GM19397 (cell line): ENCODE data around the gene SYCP2L.
"Not testable (repeated sequence)": the region's sequence is repeated elsewhere in the genome, so short reads cannot be mapped to it uniquely, and the experiment has no call there.

Experiments used
- ATAC-seq: cut with Tn5 transposase; IDR thresholded peaks from one replicate; pipeline ENCODE4 v1.9.1; 2021; ENCODE audit warnings: mild to moderate bottlenecking, moderate library complexity; ENCODE audit not compliant: unreplicated experiment

SYCP2L gene

DNA sequence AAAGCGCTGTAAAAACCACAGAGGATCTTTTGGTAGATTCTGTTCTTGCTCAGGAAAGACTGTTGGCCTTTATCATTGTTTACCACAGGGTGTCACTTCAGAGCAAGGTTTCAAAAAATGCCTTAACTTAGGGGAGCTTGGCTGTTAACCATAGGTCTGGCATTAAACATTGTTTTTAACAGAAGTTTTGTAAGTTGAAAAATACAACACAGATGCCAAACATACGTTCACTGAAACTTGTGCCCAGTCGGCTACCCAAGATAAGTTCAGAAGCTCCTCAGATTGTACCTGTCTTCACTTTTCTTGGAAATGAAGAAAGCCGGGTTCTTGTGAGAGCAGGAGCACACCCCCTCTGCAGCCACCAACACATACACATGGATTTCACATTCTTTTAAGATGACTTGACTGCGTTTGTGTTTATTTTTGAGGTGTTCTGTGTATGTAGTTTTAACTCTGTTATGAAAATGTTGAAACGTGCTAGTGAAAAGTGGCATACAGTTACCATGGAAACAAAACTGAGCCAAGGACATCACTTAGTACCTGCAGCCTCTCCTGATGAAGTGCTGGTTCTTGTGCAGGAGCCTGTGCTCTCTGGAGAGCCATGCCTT is 64.9 kb downstream of the SYCP2L start:
- no peak for ATAC-seq

- peak; percentile 83 for ATAC-seq
Observed at GRCh38 chr6:10954590-10955010, 67.7 kb downstream of the SYCP2L start.

DNA sequence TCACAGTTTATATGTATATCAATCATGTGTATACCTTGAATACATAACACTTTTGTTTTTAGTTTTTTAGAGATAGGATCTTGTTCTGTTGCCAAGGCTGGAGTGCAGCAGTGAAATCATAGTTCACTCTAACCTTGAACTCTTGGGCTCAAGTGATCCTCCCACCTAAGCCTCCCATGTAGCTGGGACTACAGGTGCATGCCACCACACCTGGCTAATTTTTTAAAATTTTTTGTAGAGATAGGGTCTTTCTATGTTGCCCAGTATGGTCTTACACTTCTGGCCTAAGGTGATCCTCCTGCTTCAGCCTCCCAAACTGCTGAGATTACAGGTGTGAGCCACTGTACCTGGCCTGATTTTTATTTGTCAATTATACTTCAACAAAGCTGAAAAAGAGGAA is 69.9 kb downstream of the SYCP2L start:
- no peak for ATAC-seq

DNA sequence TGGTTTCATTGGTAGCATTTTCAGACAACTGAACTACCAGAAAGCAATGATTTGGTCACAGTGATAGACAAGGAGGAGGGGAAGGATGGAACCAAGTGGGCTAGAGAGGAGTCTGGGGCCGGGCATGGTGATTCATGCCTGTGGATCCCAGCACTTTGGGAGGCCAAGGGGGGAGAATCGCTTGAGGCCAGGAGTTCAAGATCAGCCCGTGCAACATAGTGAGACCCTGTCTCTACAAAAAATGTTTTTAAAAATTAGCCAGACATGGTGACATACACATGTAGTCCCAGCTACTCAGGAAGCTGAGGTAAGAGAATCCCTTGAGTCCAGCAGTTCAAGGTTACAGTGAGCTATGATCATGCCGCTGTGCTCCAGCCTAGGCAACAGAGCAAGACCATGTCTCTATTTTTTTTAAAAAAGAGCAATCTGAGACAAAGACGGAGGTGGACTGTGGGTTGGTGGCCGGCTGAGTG is 70.6 kb downstream of the SYCP2L start:
- no peak for ATAC-seq

DNA sequence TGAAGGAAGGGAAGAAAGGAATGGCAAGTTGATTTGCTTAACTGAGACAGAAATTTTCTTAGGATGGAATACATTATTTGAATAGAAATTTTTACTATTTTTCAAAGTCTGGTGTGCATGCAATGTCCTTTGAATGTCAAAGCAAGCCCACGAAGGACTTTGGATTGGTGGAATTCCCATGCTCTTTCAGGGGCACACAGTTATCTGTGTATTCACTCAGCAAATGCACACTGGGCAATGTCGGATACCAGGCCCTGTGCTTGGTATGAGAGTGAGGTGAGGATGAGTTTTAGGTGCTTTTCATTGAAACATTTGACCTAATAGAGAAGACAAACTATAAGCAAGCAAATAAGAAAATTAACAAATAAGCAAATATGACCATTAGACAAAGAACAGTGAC is 73.3 kb downstream of the SYCP2L start:
- ATAC-seq = no peak

GRCh38 chr6:10961837-10962236 is 75.0 kb downstream of the SYCP2L start:
- no peak for ATAC-seq

GRCh38 chr6:10962673-10963072 is 75.8 kb downstream of the SYCP2L start:
- ATAC-seq = no peak

GRCh38 chr6:10963113-10963512 is 76.3 kb downstream of the SYCP2L start:
- ATAC-seq = no peak

GRCh38 chr6:10964684-10965083 is 77.8 kb downstream of the SYCP2L start:
- ATAC-seq = peak; percentile 72

DNA sequence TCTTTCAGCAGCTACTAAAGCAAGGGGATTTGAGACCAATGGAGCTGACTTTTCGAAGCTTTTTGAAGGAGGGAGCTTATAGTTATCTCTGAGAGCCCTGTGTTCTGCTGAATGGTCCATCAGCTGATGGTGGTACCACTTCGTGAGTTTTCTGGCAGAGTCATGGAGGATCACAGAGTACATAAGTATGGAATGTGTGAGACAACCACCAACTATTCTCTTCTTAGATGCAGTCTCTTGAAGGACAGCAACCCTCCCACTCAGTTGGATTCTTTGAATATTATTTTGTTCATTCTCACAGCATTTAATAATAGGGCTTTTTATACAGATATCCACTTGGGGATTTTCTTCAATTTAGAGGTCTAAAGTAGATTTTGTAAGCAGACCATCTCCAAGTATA is 81.9 kb downstream of the SYCP2L start:
- ATAC-seq = no peak

GRCh38 chr6:10970731-10971130 is 83.9 kb downstream of the SYCP2L start:
- ATAC-seq = no peak

- no peak for ATAC-seq
Observed at GRCh38 chr6:10972196-10972595, 85.3 kb downstream of the SYCP2L start.

DNA sequence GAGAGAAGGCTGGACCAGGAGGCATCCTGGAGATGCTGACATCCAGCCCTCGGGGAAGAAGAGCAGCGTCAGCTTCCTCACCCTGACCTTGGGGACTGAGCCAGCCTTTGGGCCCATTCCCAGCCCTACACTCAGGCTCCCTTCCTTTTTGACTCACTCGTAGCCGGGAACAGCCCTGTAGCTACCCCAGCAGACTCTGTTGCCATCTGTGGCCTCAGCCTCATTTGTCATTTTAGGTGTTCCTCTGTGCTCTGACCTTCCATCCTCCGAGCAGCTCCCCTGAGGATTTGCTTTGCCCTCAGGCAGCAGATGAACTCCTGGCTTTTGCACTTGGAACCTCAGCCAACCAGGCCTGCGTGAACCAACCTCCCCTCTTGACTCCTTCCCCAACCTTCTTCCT is 89.7 kb downstream of the SYCP2L start:
- ATAC-seq = no peak

DNA sequence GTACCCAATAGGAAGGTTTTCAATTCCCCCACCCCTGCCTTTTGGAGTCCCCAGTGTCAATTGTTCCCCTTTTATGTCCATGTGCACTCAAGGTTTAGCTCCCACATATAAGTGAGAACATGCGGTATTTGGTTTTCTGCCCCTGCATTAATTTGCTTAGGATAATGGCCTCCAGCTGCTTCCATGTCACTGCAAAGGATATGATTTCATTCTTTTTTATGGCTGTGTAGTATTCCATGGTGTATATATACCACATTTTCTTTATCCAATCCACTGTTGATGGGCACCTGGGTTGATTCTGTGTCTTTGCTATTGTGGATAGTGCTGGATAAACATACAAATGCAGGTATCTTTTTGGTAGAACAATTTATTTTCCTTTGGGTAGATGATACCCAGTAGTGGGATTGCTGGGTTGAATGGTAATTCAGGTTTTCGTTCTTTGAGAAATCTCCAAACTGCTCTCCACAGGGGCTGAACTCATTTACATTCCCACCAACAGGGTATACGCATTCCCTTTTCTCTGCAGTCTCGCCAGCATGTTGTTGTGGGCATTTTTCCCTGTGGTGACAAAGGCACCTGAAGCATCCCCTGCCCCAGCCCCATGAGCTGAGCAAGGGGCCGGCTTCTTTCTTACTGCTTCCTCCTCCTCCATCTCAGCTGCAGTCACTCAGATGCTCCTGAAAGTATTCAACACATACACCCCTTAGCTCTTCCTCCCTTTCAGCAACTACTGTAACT is 90.5 kb downstream of the SYCP2L start:
- no peak for ATAC-seq

- ATAC-seq = no peak
Observed at GRCh38 chr6:10979603-10980002, 92.8 kb downstream of the SYCP2L start.

DNA sequence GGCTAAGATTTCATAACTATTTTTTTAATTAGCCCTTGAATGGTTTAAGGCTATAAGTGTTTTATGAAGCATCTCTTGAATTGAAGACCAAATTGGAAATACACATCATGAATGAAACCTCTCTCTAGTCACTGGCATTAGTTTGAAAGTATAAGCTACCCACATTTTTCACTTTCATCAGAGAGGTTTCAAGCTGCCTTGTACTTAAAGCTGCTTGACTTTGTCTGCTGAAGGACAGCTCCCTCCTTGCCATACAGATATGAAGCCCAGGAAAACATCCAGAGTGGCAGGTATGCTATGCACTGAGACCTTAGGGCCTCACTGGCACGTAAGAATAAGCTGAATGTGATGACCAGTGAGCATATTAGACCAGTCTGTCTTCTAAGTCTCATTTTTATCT is 94.6 kb downstream of the SYCP2L start:
- ATAC-seq = no peak

GRCh38 chr6:10984959-10985358 is 98.1 kb downstream of the SYCP2L start:
- ATAC-seq = not testable (repeated sequence)

DNA sequence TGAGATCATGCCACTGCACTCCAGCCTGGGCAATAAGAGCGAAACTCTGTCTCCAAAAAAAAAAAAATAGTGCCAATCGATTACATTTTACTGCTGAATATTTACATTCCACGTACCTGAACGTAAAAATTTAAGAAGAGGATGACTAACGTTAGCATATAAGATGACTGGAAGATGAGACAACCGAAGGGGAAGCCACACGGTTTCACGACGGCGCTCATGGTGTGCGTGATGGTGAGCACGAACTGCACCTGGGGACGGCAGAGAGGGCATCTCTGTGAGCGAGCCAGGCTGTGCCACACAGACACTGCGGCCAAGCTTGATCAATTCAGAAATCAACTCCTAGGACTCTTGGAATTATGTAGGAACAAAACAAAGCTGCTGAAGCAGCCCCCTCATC is 102.7 kb downstream of the SYCP2L start:
- no peak for ATAC-seq

DNA sequence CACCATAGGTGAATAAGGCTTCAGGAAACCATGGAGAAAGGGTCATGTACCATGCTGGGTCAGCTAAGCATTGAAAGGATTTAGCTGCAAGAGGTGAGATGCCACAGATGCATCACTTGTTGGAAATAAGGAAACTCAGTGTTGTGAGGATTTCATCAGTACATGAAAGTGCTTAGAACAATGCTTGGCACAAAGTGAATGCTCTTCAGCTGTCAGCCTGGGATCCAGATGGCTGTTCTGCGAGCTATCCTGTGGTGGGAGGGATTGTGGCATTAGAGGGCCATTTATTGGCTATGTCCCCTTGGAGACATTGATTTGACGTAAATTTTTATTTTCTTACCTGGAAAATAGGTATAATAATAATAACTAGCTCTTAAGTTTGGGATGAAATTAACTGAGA is 104.3 kb downstream of the SYCP2L start:
- ATAC-seq = no peak

GRCh38 chr6:10993896-10994295 is 107.0 kb downstream of the SYCP2L start:
- no peak for ATAC-seq

GRCh38 chr6:10995114-10995707 is 108.4 kb downstream of the SYCP2L start:
- ATAC-seq = no peak

DNA sequence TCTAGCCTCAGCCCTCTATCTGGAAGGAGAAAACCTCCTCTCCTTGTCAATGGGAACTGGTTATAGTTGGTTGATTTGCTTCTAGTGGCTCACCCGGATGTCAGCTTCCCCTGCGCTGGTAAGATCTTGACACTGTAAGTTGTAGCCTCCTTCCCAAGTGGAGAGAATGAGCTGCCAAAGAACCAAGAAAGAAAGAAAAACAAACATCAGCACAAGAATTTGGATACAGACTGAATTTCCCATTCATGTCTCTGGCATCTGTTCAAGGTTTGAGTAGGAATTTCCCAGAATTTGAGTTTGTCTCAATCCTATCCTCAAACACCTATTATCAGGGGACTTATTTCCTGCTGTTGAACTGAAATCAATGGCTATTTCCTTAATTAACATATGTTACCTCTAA is 113.1 kb downstream of the SYCP2L start:
- no peak for ATAC-seq
